HG03280 (cell line): ENCODE measurements around the gene SLAMF1.
"Not testable (repeated sequence)": the region's sequence is repeated elsewhere in the genome, so short reads cannot be mapped to it uniquely, and the experiment has no call there.

ENCODE experiments used
- ATAC-seq: cut with Tn5 transposase; IDR thresholded peaks from one replicate; pipeline ENCODE4 v1.9.1; 2021; ENCODE audit warnings: mild to moderate bottlenecking, moderate library complexity; ENCODE audit not compliant: unreplicated experiment

Gene SLAMF1

DNA sequence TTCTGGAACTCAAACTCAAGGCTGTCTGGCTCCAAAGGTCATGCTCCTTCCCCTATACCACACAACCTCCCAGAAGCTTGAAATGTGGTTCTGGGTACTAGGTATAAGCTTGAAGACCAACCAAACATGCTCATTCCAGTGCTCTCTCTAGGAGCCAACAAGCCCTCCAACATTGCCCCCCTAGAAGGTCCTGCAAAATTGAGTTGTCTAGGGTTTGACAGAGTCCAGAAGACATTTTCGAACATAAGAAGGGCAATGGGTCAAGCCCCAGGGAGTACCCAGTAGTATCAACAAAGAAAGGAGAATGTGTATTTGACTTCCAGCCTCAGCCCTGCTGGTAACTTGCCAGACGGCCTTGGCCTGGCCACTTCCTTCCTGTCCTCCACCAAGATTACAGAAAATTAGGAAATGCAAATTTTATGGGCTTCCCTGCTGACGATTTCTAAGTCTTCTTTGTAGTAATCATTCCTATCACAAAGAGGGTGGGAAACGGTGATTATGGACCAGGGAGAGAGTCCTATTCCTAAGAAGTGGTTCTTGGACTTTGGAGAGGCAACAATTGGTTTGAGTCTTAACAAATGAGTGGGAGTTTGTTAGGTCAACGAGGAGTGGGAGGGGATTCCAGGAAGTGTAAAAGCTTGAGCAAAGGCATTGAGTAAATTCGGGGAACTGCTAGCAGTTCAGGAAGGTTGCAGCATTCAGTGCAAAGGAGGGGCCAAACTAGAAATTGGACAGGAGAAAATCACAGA is 18.7 kb upstream of the SLAMF1 start:
- no peak for ATAC-seq

DNA sequence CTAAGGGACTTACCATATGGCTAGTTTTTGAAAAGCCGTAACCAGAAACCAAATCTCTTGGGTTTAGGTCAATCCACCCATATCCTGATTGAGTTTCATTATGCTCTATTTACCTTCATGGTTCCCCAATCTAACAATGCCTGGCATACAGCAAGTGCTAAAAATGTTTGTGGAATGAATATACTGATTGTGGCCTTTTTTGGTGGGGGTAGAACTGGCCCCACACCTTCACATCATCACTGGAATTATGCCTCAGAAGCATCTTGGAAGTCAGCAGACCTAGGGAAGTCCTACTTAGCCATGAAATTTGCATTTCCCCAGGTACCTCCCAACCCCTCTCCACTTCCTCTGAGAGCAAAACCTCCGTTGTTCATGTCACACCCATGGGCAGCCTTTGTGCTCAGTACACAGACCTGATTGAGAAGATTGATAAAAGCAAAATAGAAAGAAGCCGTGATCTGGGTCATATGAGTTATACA is 17.8 kb upstream of the SLAMF1 start:
- ATAC-seq = peak; percentile 67

DNA sequence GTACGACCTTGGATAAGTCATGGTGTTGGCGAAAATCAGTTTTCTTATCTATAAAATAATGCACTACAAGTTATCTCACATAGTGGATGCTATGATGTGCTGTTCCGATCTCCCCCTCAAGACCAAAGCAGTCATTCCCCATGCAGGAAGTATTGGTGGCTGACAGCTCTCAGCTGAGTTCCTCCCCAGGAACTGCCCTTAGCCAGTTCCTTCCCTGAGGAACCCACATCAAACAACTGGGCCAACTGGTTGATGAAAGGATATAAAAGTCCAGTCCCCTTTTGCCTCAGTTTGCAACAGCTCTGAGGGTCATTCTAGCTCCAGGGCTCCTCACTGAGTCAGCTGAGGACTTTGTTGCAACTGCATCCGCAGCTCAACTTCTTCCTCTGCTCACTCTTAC is 16.1 kb upstream of the SLAMF1 start:
- no peak for ATAC-seq

DNA sequence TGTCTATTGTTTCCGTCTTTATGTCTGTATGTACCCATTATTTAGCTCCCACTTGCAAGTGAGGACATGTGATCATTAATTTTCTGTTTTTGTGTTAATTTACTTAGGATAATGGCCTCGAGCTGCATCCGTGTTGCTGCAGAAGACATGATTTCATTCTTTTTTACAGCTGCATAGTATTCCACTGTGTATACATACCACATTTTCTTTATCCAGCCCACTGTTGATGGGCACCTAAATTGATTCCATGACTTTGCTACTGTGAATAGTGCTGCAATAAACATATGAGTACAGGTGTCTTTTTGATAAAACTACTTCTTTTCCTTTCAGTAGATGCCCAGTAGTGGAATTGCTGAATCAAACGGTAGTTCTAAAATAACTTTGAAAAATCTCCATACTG is 12.7 kb upstream of the SLAMF1 start:
- ATAC-seq = no peak

DNA sequence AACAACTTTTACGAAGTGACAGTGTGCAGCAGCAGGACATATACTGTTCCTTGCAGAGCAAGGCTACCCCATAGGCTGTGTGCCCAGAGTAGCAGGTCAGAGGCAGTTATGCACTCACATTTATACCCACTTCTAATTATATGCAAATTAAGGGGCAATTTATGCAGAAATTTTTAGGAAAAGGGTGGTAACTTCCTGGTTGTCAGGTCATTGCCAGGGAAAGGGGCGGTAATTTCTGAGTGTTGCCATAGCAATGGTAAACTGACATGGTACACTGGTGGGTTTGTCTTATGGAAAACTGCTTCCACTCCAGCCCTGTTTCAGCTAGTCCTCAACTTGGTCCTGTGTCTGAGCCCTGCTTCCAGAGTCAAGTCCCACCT is 12.0 kb upstream of the SLAMF1 start:
- no peak for ATAC-seq

DNA sequence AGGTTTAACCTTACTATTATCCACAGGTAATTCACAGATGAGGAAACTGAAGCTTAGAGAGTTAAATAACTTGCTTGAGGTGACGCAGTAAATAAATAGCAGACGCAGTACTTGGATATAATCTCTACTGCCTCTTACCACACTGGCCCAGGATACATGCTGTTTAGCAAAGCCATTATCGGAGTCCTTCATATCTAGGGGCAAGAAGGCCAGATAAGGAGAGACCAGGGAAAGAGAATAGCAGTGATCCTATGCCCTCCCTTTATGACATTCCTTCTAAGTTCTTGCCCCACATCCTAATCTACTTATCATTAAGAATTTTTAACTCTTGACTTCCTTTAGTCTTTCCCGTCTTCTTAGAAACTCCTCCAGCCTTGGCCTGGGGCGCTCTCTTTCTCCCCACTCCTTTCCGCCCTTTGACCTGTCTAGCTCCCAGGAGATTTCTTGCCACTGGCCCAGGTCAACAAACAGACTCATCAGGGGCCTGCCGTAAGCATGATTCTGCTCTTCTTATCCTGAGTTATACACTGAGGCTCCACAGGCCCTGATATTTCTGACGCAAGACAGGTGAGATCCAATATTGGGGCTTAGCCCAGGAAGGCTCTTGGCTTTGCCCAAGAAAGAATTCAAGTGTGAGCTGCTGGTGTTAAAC is 11.4 kb upstream of the SLAMF1 start:
- ATAC-seq = no peak

DNA sequence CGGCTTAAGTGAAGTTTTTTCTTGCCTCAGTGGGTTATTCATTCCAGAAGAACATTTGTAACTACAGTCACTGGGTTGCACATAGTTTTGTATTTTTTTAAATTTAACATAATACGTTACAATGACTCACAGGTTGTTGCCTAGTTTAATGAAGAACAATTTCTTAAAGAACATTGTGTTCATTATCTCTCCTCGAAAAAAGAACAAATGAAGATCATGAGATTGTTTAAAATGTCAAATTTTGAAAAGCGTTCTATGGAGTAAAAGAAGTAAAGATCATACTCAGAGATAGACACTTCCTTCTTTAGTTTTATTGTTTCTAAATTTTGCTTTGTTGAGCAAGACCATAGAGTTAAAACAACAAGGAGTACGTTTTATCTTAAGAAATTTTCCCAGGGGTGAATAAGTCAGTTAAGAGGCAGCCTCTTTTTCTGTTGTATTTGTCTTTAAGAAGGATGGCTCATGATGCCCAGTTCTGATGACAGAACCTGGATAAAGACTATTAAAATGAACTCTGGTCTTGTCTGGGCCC is 10.5 kb upstream of the SLAMF1 start:
- no peak for ATAC-seq

DNA sequence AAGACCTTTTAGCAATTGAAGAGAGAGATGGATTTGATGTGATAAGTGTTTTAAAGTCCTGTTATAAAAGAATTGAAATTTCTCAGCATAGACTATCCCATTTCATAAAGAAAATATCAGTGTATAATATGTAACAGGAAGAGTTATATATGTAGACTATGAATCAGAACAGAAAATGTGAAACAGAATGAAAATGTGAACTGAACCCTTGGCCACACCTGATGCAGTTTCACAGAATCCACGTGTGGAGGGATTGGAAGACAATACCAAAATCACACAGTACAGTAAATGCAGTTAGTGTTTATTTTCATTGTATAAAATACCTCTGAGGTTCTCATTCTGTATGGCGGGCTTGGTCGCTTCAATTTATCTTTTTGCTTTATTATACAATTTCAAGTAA is 9.9 kb upstream of the SLAMF1 start:
- ATAC-seq = no peak

DNA sequence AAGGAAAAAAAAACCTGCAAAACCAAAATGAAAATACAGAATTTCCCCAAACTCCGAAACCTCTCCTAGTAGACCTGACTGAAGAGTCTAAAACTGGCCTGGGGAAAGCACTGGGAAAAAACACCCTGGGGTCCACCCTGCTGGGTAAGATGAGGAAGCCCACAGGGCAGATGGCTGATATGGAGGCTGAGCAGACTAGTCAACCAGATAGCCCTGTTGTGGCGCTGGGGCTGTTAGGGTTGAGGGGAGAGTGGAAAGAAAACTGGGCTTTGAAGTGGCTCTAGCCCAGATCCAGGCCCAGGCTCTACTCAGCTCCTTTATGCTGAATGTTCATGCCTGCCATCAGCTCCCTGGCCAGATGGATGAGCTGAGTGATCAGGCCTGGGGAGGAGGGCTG is 6.8 kb upstream of the SLAMF1 start:
- no peak for ATAC-seq

DNA sequence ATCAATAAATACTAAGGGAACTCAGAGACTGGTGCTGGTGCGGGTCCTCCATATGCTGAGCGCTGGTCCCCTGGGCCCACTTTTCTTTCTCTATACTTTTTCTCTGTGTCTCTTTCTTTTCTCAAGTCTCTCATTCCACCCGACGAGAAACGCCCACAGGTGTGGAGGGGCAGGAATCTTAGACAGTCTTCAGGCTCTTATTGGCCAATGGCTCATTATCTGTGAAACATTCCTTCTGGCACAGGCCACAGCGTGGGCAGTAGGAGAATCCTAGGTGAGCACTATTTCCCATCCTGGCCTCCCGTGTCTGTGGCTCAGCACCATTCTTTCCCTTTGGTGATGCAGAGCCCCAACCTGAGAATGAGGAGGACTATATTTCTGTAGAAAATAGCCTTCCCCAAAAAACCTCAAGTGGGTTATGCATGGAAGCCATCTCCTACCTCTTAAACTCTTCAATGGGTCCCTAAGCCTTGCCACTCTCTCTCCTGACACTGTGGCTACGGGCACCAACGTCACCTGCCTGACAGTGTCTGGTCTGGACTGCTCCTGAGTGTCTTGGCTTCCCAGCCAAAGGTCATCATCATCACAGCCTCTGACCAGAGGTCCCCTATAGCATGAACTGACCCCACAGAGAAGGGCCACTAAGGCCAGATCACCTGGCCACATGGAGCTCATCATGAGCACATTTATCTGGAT is 6.2 kb upstream of the SLAMF1 start:
- ATAC-seq = no peak

DNA sequence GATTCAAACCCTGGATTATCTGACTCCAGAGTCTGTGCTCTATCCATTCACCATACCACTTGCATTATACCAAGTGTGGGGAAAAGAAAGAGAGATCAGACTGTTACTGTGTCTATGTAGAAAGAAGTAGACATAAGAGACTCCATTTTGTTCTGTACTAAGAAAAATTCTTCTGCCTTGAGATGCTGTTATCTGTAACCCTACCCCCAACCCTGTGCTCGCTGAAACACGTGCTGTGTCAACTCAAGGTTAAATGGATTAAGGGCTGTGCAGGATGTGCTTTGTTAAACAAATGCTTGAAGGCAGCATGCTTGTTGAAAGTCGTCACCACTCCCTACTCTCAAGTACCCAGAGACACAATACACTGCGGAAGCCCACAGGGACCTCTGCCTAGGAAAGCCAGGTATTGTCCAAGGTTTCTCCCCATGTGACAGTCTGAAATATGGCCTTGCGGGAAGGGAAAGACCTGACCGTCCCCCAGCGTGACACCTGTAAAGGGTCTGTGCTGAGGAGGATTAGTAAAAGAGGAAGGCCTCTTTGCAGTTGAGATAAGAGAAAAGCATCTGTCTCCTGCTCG is 5.3 kb upstream of the SLAMF1 start:
- not testable (repeated sequence) for ATAC-seq

DNA sequence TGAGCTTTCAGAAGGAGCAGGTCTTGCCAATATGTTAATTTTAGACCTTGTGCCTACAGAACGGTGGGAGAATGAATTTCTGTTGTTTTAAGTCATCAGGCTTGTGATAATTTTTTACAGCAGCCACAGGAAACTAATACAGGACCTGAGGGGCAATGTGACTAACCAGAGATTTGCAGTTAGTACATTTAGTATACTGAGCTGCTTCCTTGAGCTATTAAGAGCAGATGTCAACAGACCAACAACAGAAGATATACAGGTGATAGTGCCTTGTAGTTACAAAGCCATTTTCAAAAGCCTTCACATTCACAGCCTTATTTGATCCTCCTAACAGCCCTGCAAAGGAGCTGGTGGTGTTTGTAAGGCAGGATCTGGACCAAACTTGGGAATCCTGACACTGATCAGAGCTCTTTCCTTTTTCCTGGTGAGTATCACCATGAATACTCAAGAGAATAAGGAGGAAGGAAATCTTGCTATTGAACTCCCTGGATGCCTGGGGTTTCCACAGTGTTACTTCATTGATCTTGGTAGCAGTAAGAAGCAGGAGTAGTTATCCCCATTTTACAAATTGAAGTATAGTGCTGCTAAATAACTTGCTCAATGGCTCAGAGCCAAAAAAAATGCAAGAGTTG is 4.7 kb upstream of the SLAMF1 start:
- no peak for ATAC-seq

DNA sequence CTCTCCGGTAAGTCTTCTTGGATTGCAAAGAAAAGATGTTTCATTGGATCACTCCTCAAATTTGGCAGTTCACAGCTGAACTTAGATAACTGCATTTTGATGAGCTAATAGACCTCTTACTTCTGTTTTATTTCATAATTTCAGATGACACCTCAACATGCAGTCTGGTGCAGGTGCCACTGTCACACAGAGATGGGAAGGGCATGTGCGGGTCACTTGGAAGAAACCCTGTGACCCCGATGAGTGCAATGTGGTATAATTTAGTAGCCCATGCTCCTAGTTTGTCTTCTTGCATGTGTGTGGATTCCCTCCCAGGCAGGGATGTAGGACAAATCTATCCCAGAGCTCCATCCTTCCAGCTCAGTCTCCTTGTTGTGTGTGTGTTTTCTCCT is 481 bp upstream of the SLAMF1 start:
- ATAC-seq = no peak

DNA sequence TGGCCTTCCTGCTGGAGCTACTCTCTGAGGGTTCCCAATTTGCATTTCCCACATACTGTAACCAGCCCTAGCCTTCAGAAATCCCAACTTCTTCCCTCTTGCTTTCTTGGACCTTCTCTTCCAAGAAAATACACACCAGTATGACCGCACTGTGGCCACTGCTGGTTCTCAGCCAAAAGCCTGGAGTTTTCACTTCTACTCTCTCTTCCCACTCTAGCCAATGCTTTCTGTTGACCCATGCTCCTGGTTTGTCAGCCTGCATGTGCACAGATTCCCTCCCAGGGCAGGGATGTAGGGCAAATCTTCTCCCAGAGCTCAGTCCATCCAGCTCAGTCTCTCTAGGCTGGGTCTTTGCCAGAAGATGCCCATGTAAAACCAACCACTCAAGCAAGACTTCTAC is 664 bp downstream of the SLAMF1 start:
- ATAC-seq = no peak

DNA sequence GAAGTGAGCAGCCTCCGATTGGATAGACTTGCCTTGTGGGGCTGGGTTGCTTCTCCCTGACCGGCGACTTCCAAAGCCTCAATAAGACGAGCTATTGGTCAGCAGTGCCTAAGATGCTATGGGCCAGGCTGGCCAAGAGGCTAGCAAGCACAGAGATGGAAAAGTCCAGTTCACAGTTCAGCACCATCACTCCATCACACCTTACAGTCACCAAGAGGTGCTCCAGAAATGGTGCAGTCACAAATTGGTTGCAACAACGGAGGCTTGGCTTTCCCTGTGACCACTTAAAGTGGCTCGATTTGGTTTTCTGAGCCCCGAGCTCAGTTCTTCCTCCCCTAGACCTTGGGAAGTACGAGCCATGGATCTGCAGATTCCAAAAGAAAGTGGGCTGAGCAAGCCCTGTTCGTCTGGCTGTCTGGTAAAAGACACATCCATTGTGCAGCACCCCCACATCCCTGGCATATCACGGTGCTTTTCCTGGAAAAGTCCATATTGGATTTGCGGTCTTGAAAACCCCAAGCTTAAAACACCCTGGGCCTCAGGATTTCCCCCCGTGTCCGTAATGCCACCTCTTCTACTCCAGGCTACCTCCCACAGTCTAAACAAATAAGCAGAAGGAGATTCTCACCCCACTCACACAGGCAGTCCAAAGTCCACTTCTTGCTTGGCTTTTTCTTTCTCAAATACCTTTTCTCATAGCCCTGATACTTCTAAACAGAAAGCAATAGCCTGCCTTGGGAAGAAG is 1.3 kb downstream of the SLAMF1 start:
- no peak for ATAC-seq

DNA sequence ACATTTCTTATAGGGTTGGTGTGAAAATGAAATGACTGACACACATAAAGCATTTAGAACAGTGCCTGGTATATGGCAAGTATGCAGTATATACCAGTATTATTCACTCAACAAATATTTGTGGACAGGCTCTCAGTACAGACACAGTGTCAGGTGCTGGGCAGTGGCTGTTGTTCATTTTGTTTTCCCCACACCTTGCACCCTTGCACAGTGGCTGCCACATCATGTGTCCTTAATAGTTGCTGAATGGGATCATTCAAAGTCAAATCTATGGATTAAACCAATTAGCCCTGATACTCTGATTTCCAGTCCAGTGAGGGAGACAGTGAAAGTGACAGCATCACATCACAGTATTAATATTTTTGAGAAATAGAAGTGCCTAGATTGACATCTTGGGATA is 2.4 kb downstream of the SLAMF1 start:
- ATAC-seq = no peak

DNA sequence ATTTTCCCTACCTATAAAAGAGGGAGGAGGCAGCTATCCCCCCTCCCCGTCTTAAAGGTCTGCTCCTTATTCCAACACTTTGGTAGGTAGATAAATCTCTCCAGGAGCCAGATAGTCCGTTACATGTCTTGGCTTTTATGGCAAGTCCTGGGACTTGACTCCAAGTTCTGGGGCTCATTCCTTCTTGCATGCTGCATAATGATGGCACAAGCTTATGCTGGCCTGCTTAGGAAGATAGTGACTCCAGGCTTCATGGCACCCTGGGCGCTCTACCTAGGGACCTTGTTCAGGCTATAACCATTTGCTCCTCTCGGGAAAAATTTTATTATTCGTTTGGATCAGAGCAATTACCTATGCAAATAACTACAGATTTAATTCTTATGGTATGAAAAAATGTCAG is 3.7 kb downstream of the SLAMF1 start:
- no peak for ATAC-seq

DNA sequence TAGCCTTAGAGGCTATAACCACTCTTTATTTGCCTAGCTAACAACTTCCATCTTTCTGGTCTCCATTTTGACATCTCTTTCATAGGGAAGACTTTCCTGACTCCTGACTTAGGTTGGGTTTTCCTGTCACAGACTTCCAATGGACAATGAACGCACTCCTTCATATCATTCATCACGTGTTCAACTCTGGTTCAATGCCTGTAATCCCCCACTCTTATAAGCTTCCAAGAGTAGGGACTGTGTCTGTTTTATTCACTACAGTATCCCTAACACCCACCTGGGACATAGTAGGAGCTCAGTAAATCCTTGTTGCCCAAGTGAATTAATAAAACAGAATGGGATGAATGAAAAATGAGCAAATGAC is 4.6 kb downstream of the SLAMF1 start:
- ATAC-seq = no peak

DNA sequence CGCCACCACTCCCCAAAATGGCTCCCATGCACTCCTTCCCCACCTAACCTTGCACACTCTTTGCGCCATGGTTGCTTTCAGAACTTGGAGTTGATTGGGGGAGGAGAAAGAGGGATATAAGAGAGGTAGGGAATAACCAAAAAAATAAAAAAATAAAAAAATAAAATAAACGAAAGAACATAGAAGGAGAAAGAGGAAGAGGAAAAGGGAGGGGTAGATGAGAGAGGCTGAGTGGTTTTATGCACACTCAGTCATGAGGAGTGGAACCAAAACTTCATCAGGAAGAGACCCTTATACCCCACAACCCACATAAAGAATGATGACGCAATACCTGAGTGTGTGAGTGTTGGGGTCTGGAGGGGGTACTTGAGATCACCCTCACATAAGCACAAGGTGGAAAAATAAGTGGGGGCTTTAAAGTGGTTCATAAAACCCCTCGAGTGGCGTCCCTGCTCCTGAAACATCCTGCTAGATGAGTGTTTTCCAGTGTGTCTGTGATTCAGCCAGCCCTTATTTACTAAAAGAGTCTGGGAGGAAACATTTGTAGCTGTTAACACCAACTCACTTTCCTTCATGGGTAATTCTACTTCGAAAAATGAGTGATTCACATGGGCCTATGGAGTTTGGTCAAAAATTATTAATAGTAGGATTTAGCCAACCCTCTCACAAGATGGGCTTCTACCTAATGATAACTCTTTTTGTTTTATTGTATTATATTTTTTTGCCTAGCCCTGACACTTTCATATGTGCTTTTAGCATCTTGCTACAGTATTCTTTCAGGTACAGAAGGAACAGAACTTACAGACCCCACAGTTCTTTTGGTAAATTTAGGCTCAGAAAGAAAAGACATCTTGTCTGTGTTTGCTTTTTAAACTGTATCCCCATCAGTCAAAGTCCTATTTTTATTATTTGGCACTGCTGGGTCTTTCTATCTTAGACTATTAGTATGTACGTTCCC is 5.2 kb downstream of the SLAMF1 start:
- no peak for ATAC-seq
